OCI-LY1 (cell line): ENCODE results near the gene EGFL6.

ENCODE experiments used
- H2AFZ ChIP-seq: fragments of 200-600 bp; sonication (generic), shearing (Covaris generic); 2 replicates; pipeline ENCODE4 v1.6.0; 2014; ENCODE audit warnings: antibody characterized with exemption, mild to moderate bottlenecking, low read length
- H3F3A ChIP-seq: fragments of 200-600 bp; sonication (generic), shearing (Covaris generic); 2 replicates; pipeline ENCODE4 v1.6.0; 2014; ENCODE audit warnings: mild to moderate bottlenecking, antibody characterized with exemption, low read length, moderate library complexity; ENCODE audit not compliant: insufficient read depth
- H3K27ac ChIP-seq: fragments of 200-600 bp; sonication (generic); 2 replicates; pipeline ENCODE4 v1.5.1; 2014; ENCODE audit warnings: low read length, mixed run types, mild to moderate bottlenecking, low read depth; ENCODE audit not compliant: poor library complexity, severe bottlenecking
- H3K27me3 ChIP-seq: fragments of 200-600 bp; sonication (generic); 2 replicates; pipeline ENCODE4 v1.6.0; 2014; ENCODE audit warnings: antibody characterized with exemption, mild to moderate bottlenecking, low read length, moderate library complexity; ENCODE audit not compliant: insufficient read depth
- H3K36me3 ChIP-seq: fragments of 200-600 bp; sonication (generic); 2 replicates; pipeline ENCODE4 v1.6.1; 2014; ENCODE audit warnings: mild to moderate bottlenecking, antibody characterized with exemption, low read length, moderate library complexity, mixed read lengths; ENCODE audit not compliant: insufficient read depth
- H3K4me1 ChIP-seq: fragments of 200-600 bp; sonication (generic); 2 replicates; pipeline ENCODE4 v1.5.1; 2014; ENCODE audit warnings: mild to moderate bottlenecking, low read length, moderate library complexity; ENCODE audit not compliant: insufficient read depth, severe bottlenecking
- H3K4me2 ChIP-seq: fragments of 200-600 bp; sonication (generic), shearing (Covaris generic); 2 replicates; pipeline ENCODE4 v1.6.1; 2014; ENCODE audit warnings: low read length
- H3K4me3 ChIP-seq: fragments of 200-600 bp; sonication (generic); 2 replicates; pipeline ENCODE4 v1.5.1; 2014; ENCODE audit warnings: low read length, low read depth, mild to moderate bottlenecking, mixed read lengths; ENCODE audit not compliant: poor library complexity, severe bottlenecking
- H3K79me2 ChIP-seq: fragments of 200-600 bp; shearing (Covaris generic); 2 replicates; pipeline ENCODE4 v1.6.1; 2016; ENCODE audit warnings: mixed run types, low read length, mixed read lengths; ENCODE audit not compliant: insufficient read depth
- H3K9ac ChIP-seq: fragments of 200-600 bp; sonication (generic), shearing (Covaris generic); 2 replicates; pipeline ENCODE4 v1.6.1; 2014; ENCODE audit warnings: mild to moderate bottlenecking, low read length, mixed read lengths
- H3K9me2 ChIP-seq: fragments of 200-600 bp; sonication (generic), shearing (Covaris generic); 2 replicates; pipeline ENCODE4 v1.6.1; 2014; ENCODE audit warnings: low read depth, mild to moderate bottlenecking, low read length, mixed read lengths
- H3K9me3 ChIP-seq: fragments of 200-600 bp; shearing (Covaris generic); 2 replicates; pipeline ENCODE4 v1.6.1; 2014; ENCODE audit warnings: low read length, mixed read lengths
- H4K20me1 ChIP-seq: fragments of 200-600 bp; sonication (generic), shearing (Covaris generic); 2 replicates; pipeline ENCODE4 v1.6.0; 2016; ENCODE audit warnings: mild to moderate bottlenecking, low read length; ENCODE audit not compliant: insufficient read depth
- CTCF ChIP-seq: fragments of 200-600 bp; sonication (generic), shearing (Covaris generic); IDR thresholded peaks from 2 replicates; pipeline ENCODE4 v1.5.1; 2017; ENCODE audit warnings: mild to moderate bottlenecking, antibody characterized with exemption, low read length, moderate library complexity, mixed read lengths
- EZH2 ChIP-seq: fragments of 200-600 bp; sonication (generic), shearing (Covaris generic); IDR thresholded peaks from 2 replicates; pipeline ENCODE4 v1.8.0; 2017; ENCODE audit warnings: borderline replicate concordance, mixed run types, mild to moderate bottlenecking, antibody characterized with exemption, low read length, moderate library complexity, mixed read lengths

EGFL6 gene

DNA sequence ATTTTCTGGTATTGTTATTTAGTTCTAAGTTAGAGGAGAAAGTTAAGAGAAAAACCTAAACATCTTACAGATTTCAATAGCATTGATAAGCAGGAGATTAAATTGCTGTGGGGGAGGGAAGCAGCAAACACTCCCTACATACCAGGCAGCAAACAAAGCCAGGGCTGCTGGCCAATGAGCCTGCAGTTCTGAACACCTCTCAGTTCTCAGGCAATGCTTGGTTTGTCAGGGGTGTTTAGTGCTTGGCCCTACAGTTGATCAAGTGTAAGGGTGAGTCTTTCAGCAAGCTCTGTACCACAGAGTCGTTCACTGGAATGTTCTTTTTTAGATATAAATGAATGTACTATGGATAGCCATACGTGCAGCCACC is 38.6 kb downstream of the EGFL6 start:
- Histone ChIP-seq H3K79me2 (no peaks in the 10 kb centered on the region), H3K4me1 (no peaks in the 10 kb centered on the region), H3F3A (no peaks in the 10 kb centered on the region), H3K9ac (no peak overlapping the region), H3K4me3 (no peak overlapping the region), H3K27ac (no peak overlapping the region), H3K9me2 (no peaks in the 10 kb centered on the region), H4K20me1 (no peaks in the 10 kb centered on the region), H3K4me2 (no peak overlapping the region), H3K9me3 (no peaks in the 10 kb centered on the region), H3K27me3 (no peaks in the 10 kb centered on the region), H2AFZ (no peak overlapping the region), H3K36me3 (no peaks in the 10 kb centered on the region)
- no peak for TF ChIP-seq EZH2
- no peak for TF ChIP-seq CTCF

- no peaks in the 10 kb centered on the region for H3K36me3 ChIP-seq
- H3K27me3 ChIP-seq = no peaks in the 10 kb centered on the region
- no peak overlapping the region for H3K27ac ChIP-seq
- H2AFZ ChIP-seq = no peak overlapping the region
- TF ChIP-seq CTCF (no peak), EZH2 (no peak)
- no peaks in the 10 kb centered on the region for H3K79me2 ChIP-seq
- no peak overlapping the region for H3K4me2 ChIP-seq
- H3K9me3 ChIP-seq = no peaks in the 10 kb centered on the region
- H3F3A ChIP-seq = no peaks in the 10 kb centered on the region
- H3K4me3 ChIP-seq = no peak overlapping the region
- H3K9me2 ChIP-seq = no peaks in the 10 kb centered on the region
- H3K9ac ChIP-seq = no peak overlapping the region
- H3K4me1 ChIP-seq = no peaks in the 10 kb centered on the region
- H4K20me1 ChIP-seq = no peaks in the 10 kb centered on the region
These were observed 44.8 kb downstream of the EGFL6 start for GRCh38 chrX:13614154-13614553.

DNA sequence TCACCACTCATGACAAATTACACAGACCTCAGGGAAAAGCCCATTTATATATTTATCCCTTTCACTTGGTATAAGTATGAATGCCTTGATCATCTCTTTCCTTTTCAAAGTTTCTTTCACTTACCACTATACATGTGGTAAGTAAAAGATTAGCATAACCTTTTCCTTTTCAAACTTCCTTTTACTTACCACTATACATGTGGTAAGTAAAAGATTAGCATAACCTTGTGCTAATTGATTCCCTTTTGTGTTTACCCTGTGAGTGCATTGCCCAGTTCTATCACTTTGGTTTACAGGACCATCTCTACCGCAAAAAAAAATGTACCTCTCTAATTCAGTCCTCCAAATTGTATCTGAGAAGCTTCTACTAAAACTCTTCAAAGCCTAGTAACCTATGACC is 50.8 kb downstream of the EGFL6 start:
- Histone ChIP-seq H3K9ac (no peak overlapping the region), H4K20me1 (no peaks in the 10 kb centered on the region), H3K4me2 (no peak overlapping the region), H3K4me3 (no peak overlapping the region), H3K27me3 (no peaks in the 10 kb centered on the region), H2AFZ (no peak overlapping the region), H3K4me1 (no peaks in the 10 kb centered on the region), H3F3A (no peaks in the 10 kb centered on the region), H3K9me3 (no peaks in the 10 kb centered on the region), H3K36me3 (no peaks in the 10 kb centered on the region), H3K27ac (no peak overlapping the region), H3K9me2 (no peaks in the 10 kb centered on the region), H3K79me2 (no peaks in the 10 kb centered on the region)
- TF ChIP-seq EZH2 (no peak), CTCF (no peak)
